Chondrocyte (in vitro differentiated cells): ENCODE results near the gene NXPE3. TPM values are rescaled to one million over a fixed set of nuclear protein-coding genes. Genes with fewer than 3 reads are reported as not detected.

Experiments
- DNase-seq: peaks from one replicate; pipeline ENCODE4 v3.0.0; 2021; ENCODE audit warnings: mixed read lengths, low spot score
- H3K27ac Mint-ChIP-seq: one replicate; pipeline ENCODE4 v1.8.0; 2021; ENCODE audit warnings: mild to moderate bottlenecking, moderate library complexity, mixed read lengths; ENCODE audit not compliant: unreplicated experiment
- H3K27me3 Mint-ChIP-seq: 2 replicates; pipeline ENCODE4 v1.8.0; 2021; ENCODE audit warnings: low read depth, mixed read lengths
- H3K36me3 Mint-ChIP-seq: 2 replicates; pipeline ENCODE4 v1.8.0; 2021; ENCODE audit warnings: low read depth, mixed read lengths
- H3K4me1 Mint-ChIP-seq: 2 replicates; pipeline ENCODE4 v1.8.0; 2021; ENCODE audit warnings: low read depth, mild to moderate bottlenecking, mixed read lengths
- H3K4me3 Mint-ChIP-seq: one replicate; pipeline ENCODE4 v1.8.0; 2021; ENCODE audit warnings: mild to moderate bottlenecking, moderate library complexity, mixed read lengths; ENCODE audit not compliant: unreplicated experiment
- H3K9me3 Mint-ChIP-seq: 2 replicates; pipeline ENCODE4 v1.8.0; 2021; ENCODE audit warnings: low read depth, mixed read lengths
- total RNA-seq: library from RNA; stranded (reverse); gene quantifications from 3 replicates; pipeline ENCODE4 v1.2.1, GENCODE V29; 2021
- TF ChIP-seq, protein P1 (sequence below): fragments of 200-600 bp; sonication (generic); IDR thresholded peaks from 2 replicates; pipeline ENCODE4 v1.5.0; 2021; ENCODE audit warnings: antibody characterized with exemption, mild to moderate bottlenecking, moderate library complexity

NXPE3 gene
- total RNA-seq, 1 donor from 2014 or later: 20.3 TPM

DNA sequence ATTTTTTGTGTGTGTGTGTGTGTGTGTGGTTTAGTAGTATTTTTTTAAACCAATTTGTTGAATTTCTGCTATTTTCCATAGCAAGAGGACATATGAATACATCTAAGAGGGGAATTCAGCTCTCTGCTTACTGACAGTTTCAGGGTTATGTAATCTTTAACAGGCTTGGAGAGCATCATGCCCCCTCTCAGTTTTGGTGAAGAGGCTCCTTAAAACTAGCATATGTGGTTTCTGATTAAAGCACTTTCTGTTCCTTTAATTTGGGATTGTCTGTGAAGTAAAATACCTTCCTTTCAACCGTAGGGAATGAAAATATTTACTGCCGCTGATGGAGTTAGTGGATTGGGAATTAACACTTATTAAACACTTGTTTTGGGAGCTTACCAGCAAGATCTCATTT lies 50.9 kb downstream of the NXPE3 start:
- no peak for DNase-seq
- no peaks in the 10 kb centered on the region for H3K9me3 Mint-ChIP-seq
- H3K36me3 Mint-ChIP-seq: peaks cover 4% of the 10 kb centered on the region
- no peak overlapping the region for H3K4me3 Mint-ChIP-seq
- H3K27me3 Mint-ChIP-seq: no peaks in the 10 kb centered on the region
- TF ChIP-seq, protein P1, sequence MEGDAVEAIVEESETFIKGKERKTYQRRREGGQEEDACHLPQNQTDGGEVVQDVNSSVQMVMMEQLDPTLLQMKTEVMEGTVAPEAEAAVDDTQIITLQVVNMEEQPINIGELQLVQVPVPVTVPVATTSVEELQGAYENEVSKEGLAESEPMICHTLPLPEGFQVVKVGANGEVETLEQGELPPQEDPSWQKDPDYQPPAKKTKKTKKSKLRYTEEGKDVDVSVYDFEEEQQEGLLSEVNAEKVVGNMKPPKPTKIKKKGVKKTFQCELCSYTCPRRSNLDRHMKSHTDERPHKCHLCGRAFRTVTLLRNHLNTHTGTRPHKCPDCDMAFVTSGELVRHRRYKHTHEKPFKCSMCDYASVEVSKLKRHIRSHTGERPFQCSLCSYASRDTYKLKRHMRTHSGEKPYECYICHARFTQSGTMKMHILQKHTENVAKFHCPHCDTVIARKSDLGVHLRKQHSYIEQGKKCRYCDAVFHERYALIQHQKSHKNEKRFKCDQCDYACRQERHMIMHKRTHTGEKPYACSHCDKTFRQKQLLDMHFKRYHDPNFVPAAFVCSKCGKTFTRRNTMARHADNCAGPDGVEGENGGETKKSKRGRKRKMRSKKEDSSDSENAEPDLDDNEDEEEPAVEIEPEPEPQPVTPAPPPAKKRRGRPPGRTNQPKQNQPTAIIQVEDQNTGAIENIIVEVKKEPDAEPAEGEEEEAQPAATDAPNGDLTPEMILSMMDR: no peak
- no peak overlapping the region for H3K27ac Mint-ChIP-seq
- H3K4me1 Mint-ChIP-seq: peaks cover 41% of the 10 kb centered on the region

DNA sequence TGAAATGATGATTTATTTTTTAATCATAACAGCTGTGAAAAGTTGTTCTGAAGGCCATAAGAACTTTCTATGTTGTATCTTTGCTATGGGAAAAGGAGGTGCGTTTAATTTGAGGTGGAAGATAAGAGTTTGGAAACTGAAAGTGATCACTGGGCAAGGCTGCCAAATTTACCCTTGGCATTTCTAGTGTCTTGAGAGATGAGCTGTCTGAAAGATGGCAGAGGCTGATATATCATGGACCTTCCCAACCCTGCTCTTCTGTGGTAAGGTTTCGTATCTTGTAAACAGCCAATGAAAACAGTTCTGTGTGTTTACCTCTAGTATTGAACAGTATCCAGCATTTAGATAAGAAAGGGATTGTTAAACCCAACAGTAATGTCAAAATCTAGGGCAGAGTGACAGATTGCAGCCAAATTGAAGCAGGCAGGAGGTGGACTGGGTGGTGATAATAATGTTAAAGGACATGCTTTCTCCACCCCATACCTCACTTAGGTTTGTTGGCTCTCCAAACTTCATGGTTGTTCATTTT lies 54.5 kb downstream of the NXPE3 start:
- no peak overlapping the region for H3K27ac Mint-ChIP-seq
- no peak overlapping the region for H3K4me3 Mint-ChIP-seq
- peaks cover 33% of the 10 kb centered on the region for H3K4me1 Mint-ChIP-seq

DNA sequence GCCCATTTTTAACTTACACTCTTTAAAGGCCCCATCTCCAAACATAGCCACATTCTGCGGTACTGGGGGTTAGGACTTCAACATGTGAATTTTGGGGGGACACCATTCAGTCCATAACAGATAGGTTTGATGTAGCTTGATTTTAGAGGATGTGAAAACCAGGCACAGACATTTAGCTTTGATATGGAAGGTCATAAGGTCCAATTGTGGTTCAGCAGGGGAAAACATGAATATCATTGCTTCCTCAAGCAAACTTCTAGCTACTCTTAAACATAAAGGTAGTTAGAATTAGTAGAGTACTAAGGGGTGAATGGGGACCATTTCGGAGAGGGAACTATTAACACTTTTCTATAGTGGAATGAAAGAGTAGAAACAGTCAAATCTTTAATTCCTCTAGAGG lies 56.7 kb downstream of the NXPE3 start:
- DNase-seq: no peak
- TF ChIP-seq, protein P1: no peak
- Mint-ChIP-seq H3K27me3 (no peaks in the 10 kb centered on the region), H3K9me3 (no peaks in the 10 kb centered on the region), H3K36me3 (peaks cover 2% of the 10 kb centered on the region), H3K27ac (no peak overlapping the region), H3K4me1 (peaks cover 24% of the 10 kb centered on the region), H3K4me3 (no peak overlapping the region)

More for the DNA sequence above, 54.5 kb downstream of the NXPE3 start:
- TF ChIP-seq, protein P1: no peak
- no peaks in the 10 kb centered on the region for H3K9me3 Mint-ChIP-seq
- H3K36me3 Mint-ChIP-seq: peaks cover 2% of the 10 kb centered on the region
- H3K27me3 Mint-ChIP-seq: no peaks in the 10 kb centered on the region
- no peak for DNase-seq

DNA sequence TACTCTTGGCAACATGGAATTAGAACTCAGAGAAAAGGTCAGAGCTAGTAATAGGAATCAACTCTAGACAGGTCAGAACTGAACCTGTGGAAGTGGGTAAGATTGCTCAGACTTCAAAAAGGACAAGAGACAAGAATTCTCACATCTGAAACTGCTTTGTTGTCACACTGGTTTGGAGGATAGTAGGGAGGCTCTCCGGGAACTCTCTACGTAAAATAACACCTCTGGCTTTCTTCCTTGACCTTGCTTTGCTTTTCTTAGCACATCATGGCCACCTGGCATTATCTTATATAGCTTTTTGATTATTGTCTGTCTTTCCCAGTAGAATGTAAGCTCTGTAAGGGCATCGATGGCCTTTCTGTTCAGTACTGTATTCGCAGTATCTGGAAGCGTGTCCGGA lies 57.1 kb downstream of the NXPE3 start:
- H3K4me3 Mint-ChIP-seq: no peak overlapping the region
- peaks cover 24% of the 10 kb centered on the region for H3K4me1 Mint-ChIP-seq
- H3K27ac Mint-ChIP-seq: no peak overlapping the region
- no peaks in the 10 kb centered on the region for H3K27me3 Mint-ChIP-seq
- H3K9me3 Mint-ChIP-seq: no peaks in the 10 kb centered on the region
- TF ChIP-seq, protein P1: no peak
- H3K36me3 Mint-ChIP-seq: peaks cover 2% of the 10 kb centered on the region
- DNase-seq: no peak

DNA sequence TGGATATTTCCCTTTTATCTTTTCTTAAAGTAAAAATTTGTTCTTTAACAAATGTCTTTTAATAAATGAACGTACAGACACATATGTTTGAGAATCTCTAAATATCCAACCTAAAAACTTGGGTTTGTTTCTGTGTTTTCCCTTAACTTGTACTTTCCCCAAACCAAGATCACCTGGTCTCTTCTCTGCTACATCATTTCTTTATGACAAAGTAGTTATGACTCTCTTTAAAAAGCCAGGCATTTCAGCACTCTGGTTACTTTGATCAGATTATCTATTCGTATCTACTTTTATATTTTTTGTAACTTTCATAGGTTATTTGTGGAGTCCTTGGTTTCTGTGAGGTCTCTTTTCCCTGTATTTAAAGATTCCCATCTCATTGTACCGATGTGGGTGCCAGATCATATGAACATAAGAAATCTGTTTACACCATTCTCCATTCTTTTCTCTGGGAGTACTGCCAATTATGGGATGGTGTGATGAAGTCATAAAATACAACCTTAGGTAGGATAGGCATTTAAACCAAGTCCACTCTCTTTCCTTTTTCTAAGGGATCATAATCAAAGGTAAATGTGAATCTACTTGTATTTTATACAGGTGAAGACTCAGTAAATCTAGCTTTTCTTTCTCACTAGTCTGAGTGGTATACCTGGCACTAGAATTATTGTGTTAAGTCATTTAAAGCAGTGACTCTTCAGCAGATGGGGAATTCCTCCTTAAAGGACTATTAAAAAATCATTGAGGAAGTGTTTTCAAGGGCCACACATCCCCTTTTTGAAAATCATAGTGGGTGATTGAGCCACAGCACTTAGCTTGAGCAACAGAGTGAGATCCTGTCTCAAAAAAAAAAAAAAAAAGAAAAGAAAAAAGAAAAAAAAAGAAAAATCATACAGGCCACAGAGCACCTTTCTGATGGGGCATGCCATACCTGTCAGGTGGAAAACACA lies 57.9 kb downstream of the NXPE3 start:
- H3K4me3 Mint-ChIP-seq: no peak overlapping the region
- TF ChIP-seq, protein P1: no peak
- DNase-seq: no peak
- H3K27ac Mint-ChIP-seq: peak overlapping the region; percentile 37
- H3K4me1 Mint-ChIP-seq: peaks cover 23% of the 10 kb centered on the region
- no peaks in the 10 kb centered on the region for H3K27me3 Mint-ChIP-seq
- H3K9me3 Mint-ChIP-seq: peaks cover 3% of the 10 kb centered on the region
- peaks cover 3% of the 10 kb centered on the region for H3K36me3 Mint-ChIP-seq
